H1 (cell line): ENCODE measurements around the gene GALNT12. TPM values are rescaled to one million over a fixed set of nuclear protein-coding genes. Genes with fewer than 3 reads are reported as not detected.

ENCODE experiments used
- CTCF ChIA-PET: fragments of 300-600 bp; sonication (Branson Sonifier 250); formaldehyde crosslinking; loops from one replicate; lab custom pipeline; 2021; ENCODE audit not compliant: partially characterized antibody; lab: Charles Lee
- POLR2A ChIA-PET: fragments of 300-600 bp; sonication (Branson Sonifier 250); formaldehyde crosslinking; loops from one replicate; lab custom pipeline; 2021; ENCODE audit warnings: inconsistent platforms; ENCODE audit not compliant: partially characterized antibody; lab: Charles Lee
- DNase-seq, 2 experiments: peaks; one replicate each; pipeline versions ENCODE4 v3.0.0 to v3.0.0-alpha.2; 2010 to 2022; ENCODE audit warnings: low spot score in 2 of 2, low read depth in 1 of 2, mixed read lengths in 1 of 2
- FAIRE-seq: peaks from 2 replicates; lab custom pipeline; 2011; peaks lifted over from hg19 to GRCh38; lab: Jason Lieb, UNC
- H2AFZ ChIP-seq: 2 replicates; pipeline ENCODE4 v1.8.1; 2012; ENCODE audit warnings: low read length, inconsistent platforms
- H2AK5ac ChIP-seq: 2 replicates; pipeline ENCODE4 v1.6.1; 2013; ENCODE audit warnings: low read depth, low read length
- H2BK120ac ChIP-seq: replicated peaks from 2 replicates; pipeline ENCODE3; 2013; ENCODE audit warnings: low read depth, low read length, inconsistent platforms
- H2BK12ac ChIP-seq: 2 replicates; pipeline ENCODE4 v1.6.1; 2013; ENCODE audit warnings: low read depth, low read length
- H2BK15ac ChIP-seq: 2 replicates; pipeline ENCODE4 v1.6.1; 2013; ENCODE audit warnings: low read length
- H2BK20ac ChIP-seq: 2 replicates; pipeline ENCODE4 v1.6.1; 2013; ENCODE audit warnings: low read length
- H2BK5ac ChIP-seq: 2 replicates; pipeline ENCODE4 v1.6.1; 2013; ENCODE audit warnings: low read depth, low read length
- H3K14ac ChIP-seq: 2 replicates; pipeline ENCODE4 v1.6.1; 2013; ENCODE audit warnings: inconsistent platforms; ENCODE audit not compliant: insufficient read length
- H3K18ac ChIP-seq: 2 replicates; pipeline ENCODE4 v1.6.1; 2013; ENCODE audit warnings: low read length; ENCODE audit errors: extremely low read depth
- H3K23ac ChIP-seq: 2 replicates; pipeline ENCODE4 v1.6.1; 2013; ENCODE audit warnings: inconsistent platforms; ENCODE audit not compliant: insufficient read length
- H3K23me2 ChIP-seq: 2 replicates; pipeline ENCODE4 v1.6.1; 2013; ENCODE audit warnings: low read depth, low read length
- H3K27ac ChIP-seq: 2 replicates; pipeline ENCODE4 v1.6.1; 2011; ENCODE audit warnings: low read depth, low read length, inconsistent platforms
- H3K27me3 ChIP-seq, 4 experiments: replicated peaks in 1 of 4; 1 replicate in 1 of 4; 2 replicates in 3 of 4; pipeline versions ENCODE4 v1.6.1 to v1.8.1; 2011 to 2013; ENCODE audit warnings: low read length in 3 of 4, mild to moderate bottlenecking in 3 of 4, inconsistent platforms in 2 of 4, mixed read lengths in 2 of 4, moderate library complexity in 1 of 4; ENCODE audit not compliant: control insufficient read depth in 3 of 4, insufficient read depth in 3 of 4; ENCODE audit errors: extremely low read depth in 1 of 4
- H3K36me3 ChIP-seq, 4 experiments: 2 replicates each; pipeline versions ENCODE4 v1.6.1 to v1.8.1; 2011 to 2013; ENCODE audit warnings: mild to moderate bottlenecking in 4 of 4, low read length in 3 of 4, moderate library complexity in 2 of 4, control low read depth in 1 of 4, inconsistent platforms in 1 of 4; ENCODE audit not compliant: insufficient read depth in 4 of 4, control insufficient read depth in 2 of 4
- H3K4ac ChIP-seq: replicated peaks from 2 replicates; pipeline ENCODE3; 2013; ENCODE audit warnings: low read length, low read depth, mixed read lengths, inconsistent platforms; ENCODE audit not compliant: insufficient read length
- H3K4me1 ChIP-seq, 4 experiments: replicated peaks in 1 of 4; 1 replicate in 1 of 4; 2 replicates in 3 of 4; pipeline versions ENCODE4 v1.6.1 to v1.8.1; 2011 to 2013; ENCODE audit warnings: low read length in 3 of 4, inconsistent platforms in 2 of 4, mixed read lengths in 1 of 4; ENCODE audit not compliant: insufficient read depth in 4 of 4, control insufficient read depth in 3 of 4
- H3K4me2 ChIP-seq, 2 experiments: 2 replicates each; pipeline versions ENCODE4 v1.6.1 to v1.8.1; 2011 to 2013; ENCODE audit warnings: low read depth in 2 of 2, low read length in 2 of 2, control low read depth in 1 of 2, inconsistent platforms in 1 of 2, mild to moderate bottlenecking in 1 of 2; ENCODE audit not compliant: insufficient read depth in 1 of 2
- H3K4me3 ChIP-seq, 4 experiments: fragments of 200-600, 300-600 bp in 1 of 4; sonication (generic), shearing (Covaris generic), sonication (Bioruptor Twin) in 1 of 4; 2 replicates each; pipeline versions ENCODE4 v1.5.1 to v1.8.1; 2011 to 2016; ENCODE audit warnings: low read length in 4 of 4, low read depth in 3 of 4, control low read depth in 2 of 4, inconsistent platforms in 2 of 4, mild to moderate bottlenecking in 2 of 4, mixed read lengths in 1 of 4, moderate library complexity in 1 of 4; ENCODE audit not compliant: insufficient read depth in 2 of 4; ENCODE audit errors: extremely low read depth in 1 of 4
- H3K56ac ChIP-seq: replicated peaks from 2 replicates; pipeline ENCODE3; 2013; ENCODE audit warnings: low read depth, mild to moderate bottlenecking, mixed read lengths, low read length, inconsistent platforms; ENCODE audit not compliant: insufficient read length
- H3K79me1 ChIP-seq: 2 replicates; pipeline ENCODE4 v1.6.1; 2013; ENCODE audit warnings: low read depth, low read length, control low read depth
- H3K79me2 ChIP-seq, 2 experiments: 2 replicates each; pipeline versions ENCODE4 v1.6.1 to v1.8.1; 2012 to 2013; ENCODE audit warnings: low read length in 2 of 2, mild to moderate bottlenecking in 2 of 2, inconsistent platforms in 1 of 2; ENCODE audit not compliant: insufficient read depth in 2 of 2, control insufficient read depth in 1 of 2
- H3K9ac ChIP-seq, 4 experiments: replicated peaks in 1 of 4; 1 replicate in 1 of 4; 2 replicates in 3 of 4; pipeline versions ENCODE4 v1.6.1 to v1.8.1; 2011 to 2013; ENCODE audit warnings: low read depth in 3 of 4, low read length in 3 of 4, control low read depth in 2 of 4, mild to moderate bottlenecking in 2 of 4, moderate library complexity in 2 of 4, inconsistent platforms in 1 of 4; ENCODE audit errors: extremely low read depth in 1 of 4
- H3K9me3 ChIP-seq, 2 experiments: 2 replicates each; pipeline versions ENCODE4 v1.6.1 to v1.8.1; 2012 to 2013; ENCODE audit warnings: mild to moderate bottlenecking in 2 of 2, moderate library complexity in 2 of 2, control low read depth in 1 of 2, inconsistent platforms in 1 of 2, low read depth in 1 of 2, low read length in 1 of 2, mixed read lengths in 1 of 2; ENCODE audit not compliant: insufficient read depth in 2 of 2
- H4K20me1 ChIP-seq, 2 experiments: replicated peaks in 1 of 2; 2 replicates each; pipeline versions ENCODE3 to v1.8.1; 2011 to 2013; ENCODE audit warnings: inconsistent platforms in 2 of 2, low read length in 2 of 2, mild to moderate bottlenecking in 1 of 2; ENCODE audit not compliant: insufficient read depth in 2 of 2, control insufficient read depth in 1 of 2
- H4K5ac ChIP-seq: 2 replicates; pipeline ENCODE4 v1.6.1; 2013; ENCODE audit warnings: low read length, low read depth, mixed read lengths, inconsistent platforms; ENCODE audit not compliant: insufficient read length
- H4K8ac ChIP-seq: 2 replicates; pipeline ENCODE4 v1.8.0; 2013; ENCODE audit warnings: mild to moderate bottlenecking, moderate library complexity, low read length, inconsistent platforms; ENCODE audit not compliant: insufficient read depth; ENCODE audit errors: extremely low read depth
- H4K91ac ChIP-seq: replicated peaks from 2 replicates; pipeline ENCODE3; 2013; ENCODE audit warnings: low read length, mixed read lengths, inconsistent platforms; ENCODE audit not compliant: insufficient read length
- ASH2L ChIP-seq: fragments of 200-600, 300-600 bp; sonication (generic); IDR thresholded peaks from one replicate; pipeline ENCODE4 v1.7.1; 2017; ENCODE audit warnings: low read length
- ATF3 ChIP-seq: IDR thresholded peaks from 2 replicates; pipeline ENCODE4 v1.6.1; 2011; ENCODE audit warnings: low read depth, mild to moderate bottlenecking, low read length; ENCODE audit not compliant: insufficient read depth
- CHD1 ChIP-seq: IDR thresholded peaks from 2 replicates; pipeline ENCODE4 v1.6.1; 2012; ENCODE audit warnings: low read depth, low read length, improper control_type of control experiment
- CHD2 ChIP-seq: IDR thresholded peaks from 2 replicates; pipeline ENCODE4 v1.6.1; 2012; ENCODE audit warnings: low read length, improper control_type of control experiment
- EGR1 ChIP-seq: IDR thresholded peaks from 2 replicates; pipeline ENCODE4 v1.6.1; 2011; ENCODE audit warnings: low read depth, low read length, borderline replicate concordance
- GTF2F1 ChIP-seq: IDR thresholded peaks from 2 replicates; pipeline ENCODE4 v1.6.1; 2012; ENCODE audit warnings: low read depth, low read length, improper control_type of control experiment, borderline replicate concordance
- SAP30 ChIP-seq: fragments of 300-600 bp; sonication (generic); IDR thresholded peaks from 2 replicates; pipeline ENCODE4 v1.7.1; 2012; ENCODE audit warnings: low read length, moderate library complexity, mild to moderate bottlenecking, inconsistent platforms; ENCODE audit not compliant: insufficient read depth, insufficient replicate concordance
- SIN3A ChIP-seq, 2 experiments: IDR thresholded peaks in 1 of 2; conservative IDR thresholded peaks in 1 of 2; 2 replicates each; pipeline ENCODE4 v1.6.1; 2011 to 2012; ENCODE audit warnings: low read length in 2 of 2, improper control_type of control experiment in 1 of 2, low read depth in 1 of 2, mild to moderate bottlenecking in 1 of 2
- WGBS, 2 experiments: shearing (Covaris generic) in 1 of 2; methylation state at CpG; one replicate each; pipeline versions ENCODE4 v1.1.6 to v1.1.7; 2013 to 2015; ENCODE audit warnings: low lambda C conversion rate in 2 of 2, mixed read lengths in 2 of 2, inconsistent platforms in 1 of 2, low coverage in 1 of 2, missing lambda C conversion rate in 1 of 2; ENCODE audit not compliant: insufficient replicate concordance in 2 of 2, insufficient coverage in 1 of 2, insufficient read length in 1 of 2; ENCODE audit errors: extremely low coverage in 1 of 2, missing lambda C conversion rate in 1 of 2; 5-methylcytosine and 5-hydroxymethylcytosine counted together
- polyA plus RNA-seq, 7 experiments: library from polyadenylated mRNA; depleted of rRNA in 3 of 7; stranded (reverse) in 5 of 7; unstranded in 2 of 7; fragments of >200 nt in 5 of 7; fragments of 200-250 nt in 2 of 7; gene quantifications; 1 replicate in 5 of 7; 2 replicates in 1 of 7; 4 replicates in 1 of 7; pipeline versions ENCODE4 v1.2.1 to v1.2.3, GENCODE V29; 2011 to 2013; ENCODE audit warnings: missing spikeins in 2 of 7, mixed read lengths in 2 of 7
- total RNA-seq: library from RNA; stranded (reverse); fragmentation: NEBNext Ultra II Directional; extraction: Animal tissue kit (Norgen Biotek cat#: 25700); gene quantifications from 2 replicates; pipeline ENCODE4 v1.2.1, GENCODE V29; 2021

Gene GALNT12
- total and polyA plus RNA-seq, 2 of the 8 experiments (the other 6 are each of a cell fraction or from before 2014, with no cell fraction given) = 16.2 to 19.6 TPM

- Histone ChIP-seq H3K9ac (no peak overlapping the region), H4K91ac (no peak overlapping the region), H3K36me3 (peaks cover 5 to 15% (median 10%) of the 10 kb centered on the region in 4 experiments; a peak in 7 of 8 replicates), H3K4me3 (no peak overlapping the region), H3K79me1 (peaks cover 24% of the 10 kb centered on the region), H3K56ac (no peak overlapping the region), H3K9me3 (no peaks in the 10 kb centered on the region), H2BK12ac (no peak overlapping the region), H2BK120ac (no peak overlapping the region), H3K27me3 (no peaks in the 10 kb centered on the region; a peak in 1 of 7 replicates), H3K4me2 (no peak overlapping the region), H4K20me1 (peaks cover 8 to 24% of the 10 kb centered on the region in 2 experiments), H2BK20ac (no peak overlapping the region), H3K4me1 (peaks cover 5 to 18% (median 8%) of the 10 kb centered on the region in 4 experiments), H2AFZ (no peak overlapping the region), H3K79me2 (peaks cover 0 to 46% of the 10 kb centered on the region in 2 experiments), H3K14ac (no peak overlapping the region), H4K5ac (no peak overlapping the region), H3K23ac (no peak overlapping the region), H2AK5ac (no peak overlapping the region), H3K4ac (no peak overlapping the region), H2BK5ac (no peak overlapping the region), H4K8ac (no peak overlapping the region), H3K27ac (no peak overlapping the region), H2BK15ac (no peak overlapping the region), H3K18ac (no peak overlapping the region; the same call in 1 of the 2 replicates), H3K23me2 (peaks cover 7% of the 10 kb centered on the region; the same call in 1 of the 2 replicates)
- POLR2A ChIA-PET = interaction anchor here (1.7 kb wide), 1 partner anchor 8 kb away, joined by 7 read pairs; no protein-coding TSS in a partner anchor
- 84% methylated on average over 2 of the region's 2 CpGs; no CpG with 5 or more reads in 1 of the 2 experiments for WGBS, 2 experiments
- CTCF ChIA-PET = interaction anchor here (0.8 to 4.4 kb wide), 6 partner anchors 9 to 348 kb away, joined by 3 to 38 read pairs (median 16); partner anchors contain the start of gene GALNT12
- DNase-seq (no peak), FAIRE-seq (no peak)
- no peak for TF ChIP-seq ASH2L
- no peak for TF ChIP-seq ATF3
- no peak for TF ChIP-seq CHD2
- TF ChIP-seq GTF2F1 = no peak
- TF ChIP-seq EGR1 = no peak
- no peak for TF ChIP-seq SAP30
- no peak for TF ChIP-seq SIN3A (conservative IDR thresholded peaks at IDR 0.05 in 1 of 2, IDR thresholded peaks at IDR 0.05 in 1 of 2; ENCODE audit: low read depth in 1 of 2, low read length in 2 of 2)
- TF ChIP-seq CHD1 = no peak
Observed at GRCh38 chr9:98793031-98793430, 14.4 kb upstream of the GALNT12 start.
